Pons (tissue), 1 donor: ENCODE measurements around the gene CFAP97.
"Not testable (repeated sequence)": the region's sequence is repeated elsewhere in the genome, so short reads cannot be mapped to it uniquely, and the experiment has no call there.

Experiments used
- DNase-seq: peaks from one replicate; pipeline ENCODE4 v3.0.0-alpha.2; 2016; ENCODE audit warnings: low spot score

The CFAP97 gene

GRCh38 chr4:185139736-185140135, 64.1 kb downstream of the CFAP97 start:
- DNase-seq = no peak

DNA sequence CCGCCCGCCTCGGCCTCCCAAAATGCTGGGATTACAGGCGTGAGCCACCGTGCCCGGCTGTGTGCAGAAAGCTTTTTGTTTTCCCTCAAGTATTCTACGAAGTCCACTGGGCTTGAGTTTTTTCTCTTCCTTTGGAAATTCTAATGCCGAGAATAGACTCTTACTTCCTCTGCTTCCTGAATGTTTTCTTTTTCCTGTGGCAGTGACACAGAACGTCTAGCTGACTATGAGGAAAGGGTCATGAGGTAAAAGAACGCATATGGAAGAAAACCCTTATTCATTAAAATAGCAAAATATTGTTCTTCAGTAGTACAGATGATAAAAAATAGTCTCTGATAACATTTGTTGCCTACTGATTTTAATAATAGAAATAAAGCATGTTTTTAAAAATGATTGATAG, 65.6 kb downstream of the CFAP97 start:
- DNase-seq = no peak

- DNase-seq = no peak
These were observed 66.4 kb downstream of the CFAP97 start for GRCh38 chr4:185137233-185137925.

DNA sequence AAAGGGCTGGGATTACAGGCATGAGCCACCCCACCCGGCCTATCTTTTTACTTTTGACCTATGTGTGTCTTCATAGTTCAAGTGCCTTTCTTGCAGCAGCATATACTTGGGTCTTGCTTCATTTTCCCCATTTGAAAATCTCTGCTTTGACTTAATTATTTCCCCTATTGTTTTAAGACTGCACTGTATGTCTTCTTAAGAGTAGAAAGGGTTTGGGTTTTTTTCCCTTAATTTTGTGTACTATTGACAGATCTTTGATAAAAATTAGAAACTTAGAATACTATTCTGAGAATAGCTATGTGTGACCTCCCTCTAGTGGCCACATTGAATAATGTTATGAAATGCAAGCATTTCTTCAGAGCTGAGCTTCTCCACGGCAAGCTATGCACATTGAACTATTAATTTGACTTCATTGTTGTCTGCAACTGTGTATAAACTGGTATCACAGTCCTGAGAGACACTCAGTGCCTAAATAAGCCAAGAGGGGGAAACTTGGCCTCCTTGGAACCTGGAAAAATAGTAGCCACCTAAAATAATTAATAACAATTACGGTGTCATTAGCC, 69.4 kb downstream of the CFAP97 start:
- peak; percentile 62 for DNase-seq

GRCh38 chr4:185128272-185129119, 75.3 kb downstream of the CFAP97 start:
- DNase-seq = no peak

- DNase-seq = no peak
These were observed 76.5 kb downstream of the CFAP97 start for GRCh38 chr4:185127021-185127925.

- no peak for DNase-seq
These were observed 79.8 kb downstream of the CFAP97 start for GRCh38 chr4:185124006-185124405.

GRCh38 chr4:185122681-185123345, 81.0 kb downstream of the CFAP97 start:
- no peak for DNase-seq

DNA sequence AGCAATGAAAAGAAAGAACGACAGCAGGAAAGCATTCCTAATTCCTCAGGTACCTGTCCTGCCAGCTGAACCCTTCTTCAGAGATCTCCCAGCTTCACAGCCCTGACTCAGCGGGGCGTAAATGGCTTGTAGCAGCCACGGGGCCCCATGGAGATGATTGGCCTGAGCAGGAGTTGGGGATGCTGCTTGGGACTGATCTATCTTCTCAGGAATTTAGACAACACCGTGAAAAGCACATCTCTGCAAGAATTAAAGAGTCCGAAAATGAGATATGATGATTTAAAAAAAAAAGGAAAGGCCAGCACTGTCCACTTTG, 83.2 kb downstream of the CFAP97 start:
- DNase-seq = no peak

- no peak for DNase-seq
These were observed 83.7 kb downstream of the CFAP97 start for GRCh38 chr4:185119927-185120630.

DNA sequence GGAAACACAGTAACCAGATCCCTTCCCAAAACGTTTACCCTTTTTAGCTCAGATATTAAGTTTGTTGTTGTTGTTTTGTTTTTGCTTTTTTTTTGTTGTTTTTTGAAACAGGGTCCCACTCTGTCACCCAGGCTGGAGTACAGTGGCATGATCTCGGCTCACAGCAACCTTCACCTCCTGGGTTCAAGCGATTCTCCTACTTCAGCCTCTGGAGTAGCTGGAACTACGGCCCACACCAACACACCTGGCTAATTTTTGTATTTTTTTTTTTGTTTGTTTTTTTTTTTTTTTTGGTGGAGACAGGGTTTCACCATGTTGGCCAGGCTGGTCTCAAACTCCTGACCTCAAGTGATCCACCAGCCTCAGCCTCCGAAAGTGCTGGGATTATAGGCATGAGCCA, 84.3 kb downstream of the CFAP97 start:
- not testable (repeated sequence) for DNase-seq

DNA sequence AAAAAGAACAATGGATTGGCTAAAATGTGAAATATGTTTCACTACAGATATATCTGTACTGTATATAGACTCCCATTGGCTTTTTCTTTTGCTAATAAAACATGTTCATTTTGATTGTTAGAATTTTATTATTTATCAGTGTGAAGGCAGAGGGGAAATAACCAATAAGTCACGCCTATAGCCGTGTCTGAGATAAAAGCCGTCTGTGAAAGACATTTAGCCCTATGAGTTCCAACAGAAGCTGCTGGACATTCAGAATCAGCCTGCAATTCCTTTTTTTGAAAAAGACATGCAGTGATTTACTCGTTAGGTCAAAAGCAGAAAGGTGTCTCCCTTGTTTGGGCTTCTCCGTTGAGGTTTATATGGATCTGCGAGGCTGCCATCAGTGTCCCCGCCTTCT, 84.9 kb downstream of the CFAP97 start:
- DNase-seq = no peak

GRCh38 chr4:185117300-185117934, 86.4 kb downstream of the CFAP97 start:
- DNase-seq = no peak

DNA sequence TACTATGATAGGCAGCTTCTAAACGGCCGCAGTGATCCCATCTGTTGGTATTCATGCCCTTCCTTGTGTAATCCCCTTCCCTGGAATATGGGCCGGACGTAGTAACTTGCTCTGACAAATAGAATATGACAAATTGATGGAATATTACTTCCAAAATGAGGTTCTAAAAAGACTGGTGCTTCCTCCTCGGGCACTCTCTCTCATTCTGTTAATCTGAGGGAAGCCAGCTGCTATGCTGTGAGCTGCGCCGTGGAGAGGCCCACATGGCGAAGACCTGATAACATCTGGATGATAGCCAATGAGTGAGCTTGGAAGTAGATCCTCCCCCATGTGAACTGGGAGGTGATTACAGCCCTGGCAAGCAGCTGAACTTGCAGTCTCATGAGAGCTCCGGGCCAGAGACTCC, 88.0 kb downstream of the CFAP97 start:
- DNase-seq = no peak

DNA sequence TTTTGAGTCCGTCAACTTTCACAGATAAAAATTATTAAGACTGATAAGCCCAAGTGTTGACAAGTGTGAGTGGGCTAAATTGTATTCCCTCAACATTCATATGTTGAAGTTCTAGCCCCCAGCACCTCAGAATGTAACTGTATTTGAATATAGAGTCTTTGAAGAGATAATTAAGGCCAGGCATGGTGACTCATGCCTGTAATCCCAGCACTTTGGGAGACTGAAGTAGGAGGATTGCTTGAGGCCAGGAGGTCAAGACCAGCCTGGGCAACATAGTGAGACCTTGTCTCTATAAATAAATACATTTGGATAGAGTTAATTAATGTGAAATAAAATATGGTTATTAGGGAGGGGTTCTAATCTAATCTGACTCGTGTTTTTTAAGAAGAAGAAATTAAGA, 90.5 kb downstream of the CFAP97 start:
- DNase-seq = no peak

GRCh38 chr4:185112104-185112503, 91.7 kb downstream of the CFAP97 start:
- DNase-seq = peak; percentile 14

DNA sequence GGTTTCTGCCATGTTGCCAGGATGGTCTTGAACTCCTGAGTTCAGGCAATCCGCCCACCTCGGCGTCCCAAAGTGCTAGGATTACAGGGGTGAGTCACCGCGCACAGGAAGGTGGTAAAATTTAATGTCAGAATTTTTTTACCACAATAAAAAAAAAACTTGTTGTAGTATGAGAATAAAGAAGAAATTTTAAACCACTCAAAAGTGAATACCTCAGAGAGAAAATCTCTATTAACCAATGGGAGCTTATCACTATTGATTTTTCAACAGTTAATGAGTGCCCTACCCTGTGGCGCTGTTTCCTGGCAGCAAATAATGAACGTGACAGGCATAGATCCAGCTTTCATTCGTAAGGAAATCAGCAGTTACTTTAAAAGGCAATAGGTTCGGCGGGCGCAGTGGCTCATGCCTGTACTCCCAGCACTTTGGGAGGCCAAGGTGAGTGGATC, 93.4 kb downstream of the CFAP97 start:
- DNase-seq = no peak

DNA sequence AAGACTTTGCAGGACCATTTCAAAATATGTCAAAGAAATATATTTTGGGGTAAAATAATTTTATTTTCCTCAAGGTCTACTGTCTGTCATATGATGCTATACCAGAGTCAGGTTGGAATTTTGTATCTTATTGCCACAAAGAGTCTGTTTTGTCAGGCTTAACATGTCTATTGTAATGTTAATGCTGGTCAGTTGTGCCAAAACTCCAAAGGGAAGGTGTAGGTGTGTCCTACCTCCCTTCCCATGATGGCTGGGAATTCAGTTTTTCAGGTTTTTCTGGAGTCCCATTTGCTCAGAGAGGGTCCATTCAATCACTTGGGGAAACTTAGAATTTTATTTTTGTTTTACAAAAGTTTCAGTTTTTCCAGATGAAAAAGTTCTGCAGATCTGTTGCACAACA, 94.1 kb downstream of the CFAP97 start:
- no peak for DNase-seq
